ENCODE data around the gene EIF4ENIF1.
"Not testable (repeated sequence)": the region's sequence is repeated elsewhere in the genome, so short reads cannot be mapped to it uniquely, and the experiment has no call there.

The EIF4ENIF1 gene

DNA sequence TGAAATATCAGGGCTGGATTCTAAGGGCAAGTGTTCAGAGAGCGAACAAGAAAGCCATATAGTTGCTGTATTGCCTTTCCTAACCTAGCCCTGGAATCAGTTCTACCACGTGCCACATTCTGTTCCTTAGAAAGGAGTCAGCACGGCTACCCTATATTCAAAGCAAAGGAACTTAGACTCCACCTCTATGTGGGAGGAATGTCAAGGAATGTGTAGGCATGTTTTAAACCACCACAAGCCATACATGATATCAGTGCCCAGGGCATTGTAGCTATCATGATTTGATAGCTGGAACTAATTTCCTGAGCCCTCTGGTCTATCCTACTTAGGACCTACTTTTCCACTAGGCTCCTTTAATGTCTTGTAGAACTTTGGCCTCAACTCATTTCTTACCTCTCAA lies 2.5 kb upstream of the EIF4ENIF1 start:
- DNase-seq (ENCODE audit: low read depth in 2 of 2), result no peak

DNA sequence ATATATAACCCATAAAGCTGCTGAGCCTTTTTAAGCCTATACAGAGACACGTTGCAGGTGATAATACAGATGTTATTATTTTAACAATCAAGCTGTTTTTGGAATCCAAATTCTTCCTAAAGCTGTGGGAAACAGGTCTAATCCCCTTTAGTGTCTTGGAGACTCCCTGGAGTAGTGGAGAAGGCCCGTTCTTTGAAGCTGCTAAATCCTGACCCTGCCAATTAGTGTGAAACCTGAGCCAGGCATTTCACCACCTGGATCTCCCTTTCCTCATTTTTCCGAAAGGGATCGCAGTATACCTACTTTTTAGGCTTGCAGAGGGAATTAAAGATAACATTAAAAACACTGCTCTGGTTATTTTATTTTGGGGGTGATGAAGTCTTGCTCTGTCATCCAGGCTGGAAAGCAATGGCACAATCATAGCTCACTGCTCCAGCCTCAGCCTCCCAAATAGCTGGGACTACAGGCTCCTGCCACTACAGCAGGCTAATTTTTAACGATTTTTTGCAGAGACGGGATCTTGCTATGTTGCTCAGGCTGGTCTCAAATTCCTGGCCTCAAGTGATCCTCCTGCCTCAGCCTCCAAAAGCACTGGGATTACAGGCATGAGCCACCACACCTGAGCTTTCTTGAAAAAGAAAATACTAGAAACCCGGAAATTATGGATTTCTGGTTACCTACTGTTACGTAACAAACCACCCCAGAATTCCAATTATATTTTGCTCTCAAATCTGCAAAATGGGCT lies 1.7 kb upstream of the EIF4ENIF1 start:
- DNase-seq (ENCODE audit: low read depth in 2 of 2), result no peak

DNA sequence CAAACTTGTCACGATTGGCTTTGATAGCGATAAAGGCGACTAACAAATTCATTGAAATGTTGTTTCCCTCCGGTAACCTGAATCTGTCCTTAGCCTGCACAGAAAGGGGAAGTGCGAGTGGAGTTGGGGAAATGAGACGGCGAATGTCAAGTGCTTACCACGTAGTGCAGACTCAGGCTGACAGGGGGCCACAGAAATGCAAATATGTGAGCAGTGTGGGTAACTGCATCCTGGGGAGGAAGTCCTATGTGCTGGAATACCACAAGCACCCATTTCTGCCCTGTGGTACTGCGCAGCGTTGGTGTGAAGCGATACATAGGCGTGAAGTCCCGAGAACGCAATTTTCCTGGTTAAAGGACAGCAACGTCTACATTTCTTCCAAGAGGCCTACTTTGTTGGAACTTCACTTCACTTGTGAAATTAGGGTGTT lies 869 bp upstream of the EIF4ENIF1 start:
- peak; percentile 26 to 44 for DNase-seq (ENCODE audit: low read depth in 2 of 2)

- peak in 1 of 2 donors; percentile 18 for DNase-seq (ENCODE audit: low read depth in 2 of 2)
These were observed 539 bp downstream of the EIF4ENIF1 start for GRCh38 chr22:31488988-31489617.

- no peak for DNase-seq (ENCODE audit: low read depth in 2 of 2)
These were observed 1.2 kb downstream of the EIF4ENIF1 start for GRCh38 chr22:31488346-31488883.

- no peak for DNase-seq (ENCODE audit: low read depth in 2 of 2)
These were observed 2.7 kb downstream of the EIF4ENIF1 start for GRCh38 chr22:31486951-31487350.

GRCh38 chr22:31486369-31486768 lies 3.3 kb downstream of the EIF4ENIF1 start:
- DNase-seq (ENCODE audit: low read depth in 2 of 2), result not testable (repeated sequence)

DNA sequence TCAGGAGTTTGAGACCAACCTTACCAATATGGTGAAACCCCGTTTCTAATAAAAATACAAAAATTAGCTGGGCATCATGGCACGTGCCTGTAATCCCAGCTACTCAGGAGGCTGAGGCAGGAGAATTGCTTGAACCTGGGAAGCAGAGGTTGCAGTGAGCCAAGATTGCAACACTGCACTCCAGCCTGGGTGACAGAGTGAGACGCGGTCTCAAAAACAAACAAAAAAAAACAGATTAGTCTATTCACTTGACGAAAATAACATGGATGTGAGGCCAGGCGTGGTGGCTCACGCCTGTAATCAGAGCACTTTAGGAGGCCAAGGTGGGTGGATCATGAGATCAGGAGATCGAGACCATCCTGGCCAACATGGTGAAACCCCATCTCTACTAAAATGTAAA lies 7.2 kb downstream of the EIF4ENIF1 start:
- DNase-seq (ENCODE audit: low read depth in 2 of 2), result not testable (repeated sequence)

- no peak for DNase-seq (ENCODE audit: low read depth in 2 of 2)
These were observed 8.5 kb downstream of the EIF4ENIF1 start for GRCh38 chr22:31481129-31481528.

- no peak for DNase-seq (ENCODE audit: low read depth in 2 of 2)
These were observed 12.3 kb downstream of the EIF4ENIF1 start for GRCh38 chr22:31477329-31477728.

DNA sequence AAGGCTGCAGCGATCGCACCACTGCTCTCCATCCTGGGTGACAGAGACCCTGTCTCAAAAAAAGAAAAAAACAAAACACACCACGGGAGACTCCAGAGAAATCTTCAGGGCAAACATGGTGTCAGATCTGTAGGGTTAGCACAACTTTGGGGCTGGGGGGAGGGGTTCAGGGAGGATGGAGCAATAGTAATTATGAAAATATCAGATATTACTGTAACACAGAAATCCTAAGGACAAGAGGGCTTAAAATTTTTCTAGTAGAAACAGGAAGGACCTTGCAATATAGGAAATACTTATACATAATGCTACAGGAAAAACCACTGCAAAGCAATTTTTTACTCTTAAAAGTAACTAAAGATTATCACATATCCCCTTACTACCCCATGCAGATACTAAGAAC lies 13.8 kb downstream of the EIF4ENIF1 start:
- no peak for DNase-seq (ENCODE audit: low read depth in 2 of 2)

- no peak for DNase-seq (ENCODE audit: low read depth in 2 of 2)
These were observed 14.9 kb downstream of the EIF4ENIF1 start for GRCh38 chr22:31474743-31475142.

DNA sequence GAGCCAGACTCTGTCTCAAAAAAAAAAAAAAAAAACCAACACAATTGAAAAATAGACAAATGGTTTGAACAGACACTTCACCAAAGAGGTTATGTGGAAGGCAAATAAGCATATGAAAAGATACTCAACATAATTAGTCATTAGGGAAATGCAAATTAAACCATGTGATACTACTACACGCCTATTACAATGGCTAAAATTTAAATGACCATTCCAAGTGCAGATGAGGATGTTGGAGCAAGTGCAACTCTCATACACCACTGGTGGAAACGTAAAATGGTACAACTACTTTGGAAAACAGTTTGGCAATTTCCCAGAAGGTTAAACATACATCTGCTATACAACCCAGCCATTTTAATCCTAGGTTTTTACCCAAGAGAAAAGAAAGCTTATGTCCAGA lies 24.3 kb downstream of the EIF4ENIF1 start:
- no peak for DNase-seq (ENCODE audit: low read depth in 2 of 2)

DNA sequence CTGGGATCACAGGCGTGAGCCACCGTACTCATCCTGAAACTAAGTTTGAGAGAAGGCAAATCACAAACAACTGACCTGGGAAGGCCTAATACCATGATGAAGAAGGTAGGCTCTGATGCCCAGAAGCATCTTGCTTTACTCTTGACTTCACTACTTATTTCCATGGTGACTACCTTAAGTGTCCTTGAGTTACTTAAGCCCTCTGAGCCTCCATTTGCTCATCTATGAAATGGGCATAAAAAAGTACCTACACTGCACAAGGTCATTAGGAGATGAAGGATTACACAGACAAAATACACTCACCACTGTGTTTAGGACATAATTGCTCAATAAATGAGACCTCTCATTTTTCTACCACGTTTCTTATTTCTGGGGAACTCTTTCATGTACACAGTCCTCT lies 27.9 kb downstream of the EIF4ENIF1 start:
- DNase-seq (ENCODE audit: low read depth in 2 of 2), result no peak

- DNase-seq (ENCODE audit: low read depth in 2 of 2), result no peak
These were observed 37.7 kb downstream of the EIF4ENIF1 start for GRCh38 chr22:31451709-31452571.

DNA sequence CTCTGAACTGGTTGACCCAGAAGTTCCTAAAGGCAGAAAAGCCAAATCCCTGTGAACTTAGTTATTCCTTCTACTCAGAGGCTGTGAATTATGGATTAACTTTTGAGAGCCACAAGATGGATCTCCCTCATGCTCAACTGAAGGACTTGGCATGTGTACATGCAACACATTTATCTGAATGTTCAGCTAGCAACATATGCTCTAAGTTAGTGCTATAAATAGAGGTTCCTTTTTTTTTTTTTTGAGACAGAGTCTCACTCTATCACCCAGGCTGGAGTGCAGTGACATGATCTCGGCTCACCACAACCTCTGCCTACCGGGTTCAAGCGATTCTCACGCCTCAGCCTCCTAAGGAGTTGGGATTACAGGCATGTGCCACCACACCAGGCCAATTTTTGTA lies 40.1 kb downstream of the EIF4ENIF1 start:
- DNase-seq (ENCODE audit: low read depth in 2 of 2), result no peak

- DNase-seq (ENCODE audit: low read depth in 2 of 2), result no peak
These were observed 41.3 kb downstream of the EIF4ENIF1 start for GRCh38 chr22:31448382-31448781.

DNA sequence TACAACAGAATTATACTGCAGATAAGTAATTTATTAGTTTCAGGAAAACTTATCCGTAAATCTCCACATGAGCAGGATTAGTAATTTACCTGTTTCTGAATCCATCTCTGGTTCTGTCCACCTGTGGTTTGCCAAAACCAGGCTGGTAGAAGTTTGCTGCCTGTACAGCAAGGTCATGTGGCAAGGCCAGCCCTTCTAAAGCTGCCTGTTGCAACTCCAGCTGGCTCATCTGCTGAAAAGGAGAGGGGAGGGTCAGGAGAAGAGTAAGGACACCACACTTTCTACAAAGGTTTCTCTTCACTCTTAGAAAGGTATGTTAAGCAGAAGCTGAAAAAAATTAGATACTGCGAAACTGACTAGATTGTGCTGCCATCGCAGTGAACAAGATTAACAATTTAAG lies 42.3 kb downstream of the EIF4ENIF1 start:
- no peak for DNase-seq (ENCODE audit: low read depth in 2 of 2)

- no peak for DNase-seq (ENCODE audit: low read depth in 2 of 2)
These were observed 42.9 kb downstream of the EIF4ENIF1 start for GRCh38 chr22:31446767-31447166.

GRCh38 chr22:31446208-31446607 lies 43.4 kb downstream of the EIF4ENIF1 start:
- no peak for DNase-seq (ENCODE audit: low read depth in 2 of 2)

DNA sequence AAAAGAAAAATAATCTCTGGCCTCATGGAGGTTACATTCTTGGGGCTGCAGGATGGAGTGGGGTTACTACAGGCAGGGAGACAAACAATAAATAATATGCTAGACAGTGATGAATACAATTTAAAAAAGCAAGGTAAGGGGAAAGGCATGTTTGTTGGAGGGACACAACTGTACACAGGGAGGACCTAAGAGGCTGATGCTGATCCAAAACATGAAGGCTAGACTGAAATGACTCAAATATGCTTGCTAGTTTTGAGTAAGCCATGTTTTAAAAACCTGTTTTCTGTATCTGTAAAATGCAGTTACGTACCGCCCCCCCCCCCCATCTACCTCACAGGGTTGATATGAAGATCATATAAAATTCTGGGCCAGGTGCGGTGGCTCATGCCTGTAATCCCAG lies 44.0 kb downstream of the EIF4ENIF1 start:
- no peak for DNase-seq (ENCODE audit: low read depth in 2 of 2)

GRCh38 chr22:31443516-31443915 lies 46.1 kb downstream of the EIF4ENIF1 start:
- DNase-seq (ENCODE audit: low read depth in 2 of 2), result no peak

Data from stimulated activated CD8-positive, alpha-beta memory T cell treated with anti-CD3 and anti-CD28 coated beads, Interleukin-7, amount 100 ng/mL, for 4 hours (primary cell).